ENCODE measurements around the gene SIPA1L3.

SIPA1L3 gene

GRCh38 chr19:38201731-38202130, 294.7 kb downstream of the SIPA1L3 start:
- DNase-seq: no peak

DNA sequence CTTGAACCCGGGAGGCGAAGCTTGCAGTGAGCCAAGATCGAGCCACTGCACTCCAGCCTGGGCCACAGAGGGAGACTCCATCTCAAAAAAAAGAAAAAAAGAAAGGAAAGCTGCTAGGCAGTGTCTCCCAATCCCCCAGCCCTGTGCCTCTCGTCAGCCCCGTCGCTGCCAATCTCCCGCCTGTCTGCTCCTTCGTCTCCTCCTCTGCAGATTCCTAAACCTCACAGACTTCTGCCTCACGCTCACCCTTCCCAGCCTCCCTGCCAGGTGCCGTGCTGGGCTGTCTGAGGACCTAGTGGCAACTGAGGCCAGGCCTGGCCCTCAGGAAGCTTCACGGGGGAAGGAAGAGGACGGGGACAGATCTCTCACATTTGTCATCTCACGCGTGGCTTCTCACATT, 295.5 kb downstream of the SIPA1L3 start:
- DNase-seq: no peak

DNA sequence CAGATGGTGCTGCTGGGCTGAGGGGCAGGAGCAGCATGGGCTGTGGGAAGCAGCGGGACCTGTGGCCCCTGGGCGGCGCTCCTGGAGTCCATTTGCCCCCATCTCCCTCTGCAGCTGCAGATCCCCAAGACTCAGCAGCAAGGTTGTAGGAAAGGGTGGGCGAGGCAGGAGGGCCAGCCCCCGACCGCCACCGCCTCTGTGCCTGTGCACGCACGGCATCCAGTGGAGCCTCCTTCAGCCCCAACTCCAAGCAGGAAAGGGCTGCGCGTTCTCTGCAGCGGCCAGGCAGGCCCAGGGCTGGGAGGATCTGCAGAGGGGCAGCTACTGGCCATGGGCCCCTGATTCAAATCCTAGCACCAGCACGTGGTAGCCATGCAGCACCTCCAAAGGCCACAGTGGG, 296.2 kb downstream of the SIPA1L3 start:
- no peak for DNase-seq

GRCh38 chr19:38204096-38204495, 297.1 kb downstream of the SIPA1L3 start:
- DNase-seq: no peak

GRCh38 chr19:38204728-38205127, 297.7 kb downstream of the SIPA1L3 start:
- no peak for DNase-seq

GRCh38 chr19:38206006-38206745, 299.2 kb downstream of the SIPA1L3 start:
- no peak for DNase-seq

DNA sequence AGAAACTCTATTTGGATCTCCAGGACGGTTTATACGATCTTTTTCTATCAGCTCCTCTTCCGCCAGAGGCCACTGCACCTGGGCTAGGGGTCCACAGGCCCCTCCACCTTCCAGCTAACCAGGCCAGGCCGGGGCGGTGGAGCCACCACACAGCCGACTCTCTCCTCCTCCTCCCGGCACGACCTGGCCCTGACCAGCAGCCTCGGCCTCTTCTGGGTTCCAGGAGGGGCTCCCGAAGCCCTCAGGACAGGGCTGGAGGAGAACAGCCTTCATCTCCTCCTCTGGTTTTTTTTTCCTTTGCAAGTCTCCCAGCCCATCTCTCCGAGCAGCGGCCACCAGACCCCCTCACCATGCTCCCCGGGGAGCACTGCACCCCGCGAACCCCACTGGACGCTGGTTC, 299.9 kb downstream of the SIPA1L3 start:
- DNase-seq: no peak

- no peak for DNase-seq
Measured at GRCh38 chr19:38207543-38207942, 300.5 kb downstream of the SIPA1L3 start.

DNA sequence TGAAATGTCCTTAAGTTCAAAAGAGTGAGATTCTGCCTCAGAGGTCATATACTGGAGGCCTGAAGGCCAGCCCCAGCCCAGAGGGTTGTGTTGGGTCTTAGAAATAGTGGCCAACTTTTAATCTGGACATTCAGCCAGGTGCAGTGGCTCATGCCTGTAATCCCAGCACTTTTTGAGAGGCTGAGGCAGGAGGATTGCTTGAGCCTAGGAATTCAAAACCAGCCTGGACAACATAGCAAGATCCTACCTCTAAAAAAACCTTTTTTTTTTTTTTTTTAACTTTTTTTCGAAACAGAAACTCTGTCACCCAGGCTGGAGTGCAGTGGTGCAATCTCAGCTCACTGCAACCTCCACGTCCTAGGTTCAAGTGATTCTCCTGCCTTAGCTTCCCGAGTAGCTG, 301.6 kb downstream of the SIPA1L3 start:
- DNase-seq: no peak

GRCh38 chr19:38209152-38209551, 302.1 kb downstream of the SIPA1L3 start:
- DNase-seq: no peak

- peak; percentile 56 for DNase-seq
Measured at GRCh38 chr19:38209671-38210457, 302.9 kb downstream of the SIPA1L3 start.

- peak; percentile 68 for DNase-seq
Measured at GRCh38 chr19:38210458-38210987, 303.5 kb downstream of the SIPA1L3 start.

- no peak for DNase-seq
Measured at GRCh38 chr19:38211151-38211591, 304.2 kb downstream of the SIPA1L3 start.

DNA sequence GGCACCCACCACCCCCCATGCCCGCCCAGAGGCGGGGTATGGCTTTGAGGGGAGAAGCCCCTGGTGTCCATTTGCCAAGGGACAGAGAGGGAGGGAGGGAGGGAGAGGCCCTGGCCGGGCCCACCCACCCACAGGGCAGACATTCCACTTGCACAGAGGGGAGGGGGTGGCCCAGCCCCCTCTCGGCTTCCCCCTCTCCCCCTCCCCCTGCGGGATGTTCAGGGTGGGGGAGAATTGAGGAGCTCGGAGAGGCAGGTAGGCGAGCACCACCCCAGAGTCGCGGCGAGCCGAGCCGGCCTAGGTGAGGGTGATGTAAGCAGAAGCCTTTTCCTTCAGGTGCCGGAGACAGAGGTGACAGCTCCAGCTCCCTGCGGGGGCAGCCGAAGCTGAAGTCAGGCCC, 304.8 kb downstream of the SIPA1L3 start:
- DNase-seq: no peak

DNA sequence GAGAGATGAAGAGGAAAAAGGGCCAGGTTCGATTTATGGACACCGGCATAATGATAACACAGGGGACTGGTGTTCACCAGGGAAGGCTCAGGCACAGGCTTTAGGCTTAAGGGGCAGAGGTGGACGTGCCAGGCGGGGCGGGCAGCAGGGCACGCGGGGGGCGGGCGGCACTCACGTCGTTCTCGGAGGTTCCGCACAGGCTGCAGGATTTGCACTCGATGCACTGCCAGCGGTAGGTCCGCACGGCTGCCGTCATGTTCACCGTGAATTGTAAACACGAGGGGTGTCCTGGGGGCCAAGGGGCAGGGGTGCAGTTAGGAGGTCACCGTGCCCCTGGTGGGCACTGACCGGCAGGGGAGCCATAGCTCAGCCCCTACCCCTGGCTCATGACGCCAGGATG, 306.5 kb downstream of the SIPA1L3 start:
- DNase-seq: no peak

DNA sequence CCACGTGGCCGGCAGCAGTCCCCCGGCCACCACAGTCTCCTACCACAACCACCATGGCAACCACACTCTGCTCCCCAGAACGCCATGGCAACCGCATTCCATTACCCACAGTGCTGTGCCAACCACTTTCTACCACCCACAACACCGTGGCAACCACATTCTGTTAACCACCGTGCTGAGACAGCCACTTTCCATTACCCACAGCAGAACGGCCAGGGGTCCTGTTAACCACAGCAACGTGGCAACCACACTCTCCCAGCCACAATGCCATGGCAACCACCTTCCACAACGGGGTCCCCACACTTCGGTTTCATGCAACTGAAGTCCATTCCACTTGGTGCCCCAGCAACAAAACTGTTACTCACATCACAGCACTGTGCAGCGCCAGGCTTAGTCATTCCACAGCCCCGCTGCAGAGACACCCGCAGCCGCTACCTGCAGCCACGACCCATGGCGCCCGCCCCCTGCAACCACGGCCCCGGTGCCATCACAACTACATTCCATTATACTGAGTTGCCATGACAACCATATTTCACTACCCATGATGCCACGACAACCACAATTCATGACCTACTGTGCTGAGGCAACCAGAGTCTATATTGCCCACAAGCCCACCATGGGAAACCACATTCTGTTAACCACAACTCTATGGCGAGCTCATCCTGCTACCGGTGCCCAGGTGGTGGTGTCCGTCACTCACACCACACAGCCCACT, 307.1 kb downstream of the SIPA1L3 start:
- DNase-seq: no peak

GRCh38 chr19:38216785-38217641, 310.0 kb downstream of the SIPA1L3 start:
- DNase-seq: no peak

DNA sequence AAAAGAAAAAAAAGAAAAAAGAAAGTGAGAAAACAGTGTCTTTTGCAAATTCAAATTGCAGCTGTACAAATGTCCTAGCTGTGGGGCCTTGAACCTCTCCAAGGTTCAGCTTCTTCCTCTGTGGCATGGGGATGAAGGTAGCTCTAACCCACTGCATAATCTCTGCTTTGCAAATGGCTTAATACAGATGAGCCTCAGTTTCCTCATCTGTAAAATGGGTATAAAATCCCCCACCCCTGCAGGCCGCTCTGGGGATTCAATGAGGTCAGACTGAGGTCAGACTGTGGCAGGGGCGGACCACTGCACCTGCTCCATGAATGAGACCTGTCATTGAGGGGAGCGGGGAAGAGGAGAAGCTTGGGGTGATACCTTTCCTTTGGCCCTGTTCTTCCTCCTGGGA, 311.2 kb downstream of the SIPA1L3 start:
- DNase-seq: no peak

DNA sequence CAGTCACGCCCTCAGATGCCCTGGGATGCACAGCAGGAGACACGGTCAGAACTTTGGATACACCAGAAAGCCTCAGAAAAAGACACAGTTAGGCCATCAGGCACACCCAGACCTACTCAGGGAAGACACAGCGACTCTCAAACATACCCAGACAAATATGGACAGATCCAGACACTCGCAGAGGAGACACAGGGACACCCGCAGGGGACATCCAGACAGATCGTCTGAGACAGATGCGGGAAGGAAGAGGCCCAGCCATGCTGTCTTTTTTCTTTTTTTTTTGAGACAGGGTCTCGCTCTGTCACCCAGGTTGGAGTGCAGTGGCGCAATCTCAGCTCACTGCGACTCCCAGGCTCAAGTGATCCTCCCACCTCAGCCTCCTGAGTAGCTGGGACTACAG, 312.2 kb downstream of the SIPA1L3 start:
- no peak for DNase-seq

DNA sequence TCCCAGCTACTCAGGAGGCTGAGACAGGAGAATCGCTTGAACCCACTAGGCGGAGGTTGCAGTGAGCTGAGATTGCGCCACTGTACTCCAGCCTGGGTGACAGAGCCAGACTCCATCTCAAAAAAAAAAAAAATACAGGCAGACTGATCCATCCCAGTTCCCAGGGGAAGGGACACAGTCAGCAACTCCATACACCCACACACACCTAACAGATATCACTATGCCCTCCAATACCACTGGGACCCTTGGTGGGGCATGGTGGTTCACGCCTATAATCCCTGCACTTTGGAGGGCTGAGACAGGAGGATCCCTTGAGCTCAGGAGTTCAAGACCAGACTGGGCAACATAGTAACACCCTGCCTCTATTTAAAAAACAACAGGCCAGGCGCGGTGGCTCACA, 314.4 kb downstream of the SIPA1L3 start:
- no peak for DNase-seq

DNA sequence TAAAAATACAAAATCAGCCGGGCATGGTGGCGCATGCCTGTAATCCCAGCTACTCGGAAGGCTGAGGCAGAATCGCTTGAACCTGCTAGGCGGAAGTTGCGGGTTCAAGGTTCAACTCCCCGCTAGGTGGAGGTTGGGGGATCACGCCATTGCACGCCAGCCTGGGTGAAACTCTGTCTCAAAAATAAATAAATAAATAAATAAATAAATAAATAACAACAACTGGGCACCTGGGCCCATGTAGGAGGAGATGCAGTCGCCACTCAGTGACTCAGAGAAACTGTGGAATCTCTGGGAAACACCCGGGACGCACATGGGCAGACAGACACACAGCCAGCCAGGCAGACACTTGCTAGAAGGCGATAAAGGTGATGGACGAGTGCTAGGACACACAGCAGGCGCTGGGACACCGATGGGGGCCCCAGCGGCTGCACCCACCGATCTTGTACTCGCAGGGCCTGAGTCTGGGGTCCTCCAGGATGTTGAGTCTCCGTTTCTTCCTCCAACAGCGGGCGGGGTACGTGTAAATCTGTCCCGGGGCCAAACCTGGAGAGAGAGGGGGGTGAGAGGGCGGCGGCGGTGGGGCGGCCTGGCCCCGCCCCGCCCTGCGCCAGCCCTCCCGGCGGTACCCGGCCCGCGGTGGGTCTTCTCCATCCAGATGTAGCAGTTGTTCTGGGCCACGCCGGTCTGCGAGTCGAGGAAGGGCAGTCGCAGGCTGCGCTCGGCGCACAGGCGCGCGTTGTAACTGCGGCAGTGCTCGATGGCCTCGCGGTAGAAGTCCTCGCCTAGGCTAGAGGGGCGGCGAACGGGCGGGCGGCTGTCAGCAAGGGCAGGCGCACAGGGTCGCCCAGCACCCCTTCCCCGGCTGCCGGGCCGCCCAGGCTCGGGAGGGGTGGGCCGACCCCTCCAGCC, 315.2 kb downstream of the SIPA1L3 start:
- no peak for DNase-seq
